Endometrial microvascular endothelial cells (primary cell): ENCODE data around the gene IFNA16. TPM values are rescaled to one million over a fixed set of nuclear protein-coding genes. Genes with fewer than 3 reads are reported as not detected.
"Not testable (repeated sequence)": the region's sequence is repeated elsewhere in the genome, so short reads cannot be mapped to it uniquely, and the experiment has no call there.

ENCODE experiments used
- in situ Hi-C: cut with HindIII; loops from 2 replicates; pipeline ENCODE4 v1.10.0; 2017; ENCODE audit warnings: low sequenced_read_pairs, low pct_unique_long_range_greater_than_20kb; ENCODE audit errors: inconsistent ontology term
- total RNA-seq: library from RNA; depleted of rRNA; stranded (reverse); fragments of >200 nt; gene quantifications from one replicate; pipeline ENCODE4 v1.2.3, GENCODE V29; 2015; ENCODE audit errors: inconsistent ontology term

Gene IFNA16
- not detected for total RNA-seq

- in situ Hi-C loops, result not testable (repeated sequence)
Observed at GRCh38 chr9:21217211-21217610, at the start of gene IFNA16. Gene IFNA16 (minus strand): TSS chr9:21217311. CDS start chr9:21217305, 6 bp downstream.

GRCh38 chr9:21265421-21266189 is 48.5 kb upstream of the IFNA16 start:
- in situ Hi-C loops, result no loop called here

GRCh38 chr9:21255538-21256212 is 38.6 kb upstream of the IFNA16 start:
- in situ Hi-C loops, result no loop called here

GRCh38 chr9:21252721-21253547 is 35.8 kb upstream of the IFNA16 start:
- in situ Hi-C loops, result no loop called here

GRCh38 chr9:21251638-21252037 is 34.5 kb upstream of the IFNA16 start:
- in situ Hi-C loops, result no loop called here

- in situ Hi-C loops, result no loop called here
Observed at GRCh38 chr9:21251190-21251589, 34.1 kb upstream of the IFNA16 start.

GRCh38 chr9:21244836-21245235 is 27.7 kb upstream of the IFNA16 start:
- in situ Hi-C loops, result no loop called here

GRCh38 chr9:21239911-21240310 is 22.8 kb upstream of the IFNA16 start, which contains the start of gene IFNA14:
Gene IFNA14 (minus strand): TSS chr9:21240005. CDS start chr9:21239935, 70 bp downstream.
- in situ Hi-C loops, result no loop called here

- in situ Hi-C loops, result not testable (repeated sequence)
Observed at GRCh38 chr9:21236360-21236714, 19.2 kb upstream of the IFNA16 start.

GRCh38 chr9:21235468-21236359 is 18.6 kb upstream of the IFNA16 start:
- in situ Hi-C loops, result not testable (repeated sequence)

- in situ Hi-C loops, result no loop called here
Observed at GRCh38 chr9:21234153-21234687, 17.1 kb upstream of the IFNA16 start.

- in situ Hi-C loops, result no loop called here
Observed at GRCh38 chr9:21233258-21233657, 16.1 kb upstream of the IFNA16 start.

GRCh38 chr9:21228122-21228521 is 11.0 kb upstream of the IFNA16 start, which contains the start of gene IFNA17:
Gene IFNA17 (minus strand): TSS chr9:21228222. CDS start chr9:21228173, 49 bp downstream.
- in situ Hi-C loops, result no loop called here

- in situ Hi-C loops, result not testable (repeated sequence)
Observed at GRCh38 chr9:21213411-21214326, 3.4 kb downstream of the IFNA16 start.

GRCh38 chr9:21212160-21212559 is 5.0 kb downstream of the IFNA16 start:
- in situ Hi-C loops, result not testable (repeated sequence)

- in situ Hi-C loops, result not testable (repeated sequence)
Observed at GRCh38 chr9:21210782-21211181, 6.3 kb downstream of the IFNA16 start.

- in situ Hi-C loops, result no loop called here
Observed at GRCh38 chr9:21210311-21210710, 6.8 kb downstream of the IFNA16 start.
